IMR-90 (cell line): ENCODE results near the gene SEL1L.

Source experiments
- BHLHE40 ChIP-seq: fragments of 150-350 bp; IDR thresholded peaks from 2 replicates; pipeline ENCODE4 v1.6.1; 2016; ENCODE audit warnings: mild to moderate bottlenecking, low read depth, low read length
- CEBPB ChIP-seq: IDR thresholded peaks from 2 replicates; pipeline ENCODE4 v1.6.1; 2012; ENCODE audit warnings: low read depth, low read length, improper control_type of control experiment
- CTCF ChIP-seq: conservative IDR thresholded peaks from 2 replicates; pipeline ENCODE4 v1.5.1; 2012; ENCODE audit warnings: mild to moderate bottlenecking, low read depth, low read length, improper control_type of control experiment
- FOS ChIP-seq: fragments of 150-350 bp; IDR thresholded peaks from 2 replicates; pipeline ENCODE4 v1.6.1; 2016; ENCODE audit warnings: low read depth, low read length
- MAFK ChIP-seq: IDR thresholded peaks from 2 replicates; pipeline ENCODE4 v1.6.1; 2012; ENCODE audit warnings: low read depth, low read length, improper control_type of control experiment
- MXI1 ChIP-seq: IDR thresholded peaks from 2 replicates; pipeline ENCODE4 v1.6.1; 2012; ENCODE audit warnings: low read depth, mild to moderate bottlenecking, low read length, moderate library complexity, borderline replicate concordance
- NFE2L2 ChIP-seq: fragments of 150-350 bp; IDR thresholded peaks from 2 replicates; pipeline ENCODE4 v1.6.1; 2016; ENCODE audit warnings: low read depth, mild to moderate bottlenecking, low read length
- POLR2A ChIP-seq: IDR thresholded peaks from 2 replicates; pipeline ENCODE4 v1.6.1; 2012; ENCODE audit warnings: mild to moderate bottlenecking, low read depth, low read length
- RCOR1 ChIP-seq: IDR thresholded peaks from 2 replicates; pipeline ENCODE4 v1.6.1; 2012; ENCODE audit warnings: mild to moderate bottlenecking, low read length, improper control_type of control experiment; ENCODE audit not compliant: insufficient replicate concordance
- RFX5 ChIP-seq: IDR thresholded peaks from 2 replicates; pipeline ENCODE4 v1.8.0; 2012; ENCODE audit warnings: low read depth, mild to moderate bottlenecking, low read length, moderate library complexity
- SMC3 ChIP-seq: fragments of 150-350 bp; IDR thresholded peaks from 2 replicates; pipeline ENCODE4 v1.6.1; 2016; ENCODE audit warnings: low read depth, mild to moderate bottlenecking, antibody characterized with exemption, low read length, moderate library complexity
- USF2 ChIP-seq: fragments of 150-350 bp; IDR thresholded peaks from 2 replicates; pipeline ENCODE4 v1.6.1; 2017; ENCODE audit warnings: mild to moderate bottlenecking, antibody characterized with exemption, low read length, low read depth
- TF ChIP-seq, protein P1 (sequence below): fragments of 150-350 bp; IDR thresholded peaks from 2 replicates; pipeline ENCODE4 v1.6.1; 2016; ENCODE audit warnings: low read depth, mild to moderate bottlenecking, low read length, moderate library complexity, borderline replicate concordance

GRCh38 chr14:81453166-81453766 lies 80.4 kb downstream of the SEL1L start:
- TF ChIP-seq POLR2A (no peak), CTCF (peak; percentile 78), MXI1 (no peak), RCOR1 (no peak), SMC3 (peak; percentile 81), BHLHE40 (no peak), MAFK (no peak), FOS (no peak), USF2 (no peak), RFX5 (no peak), CEBPB (no peak), NFE2L2 (no peak)
- TF ChIP-seq, protein P1, sequence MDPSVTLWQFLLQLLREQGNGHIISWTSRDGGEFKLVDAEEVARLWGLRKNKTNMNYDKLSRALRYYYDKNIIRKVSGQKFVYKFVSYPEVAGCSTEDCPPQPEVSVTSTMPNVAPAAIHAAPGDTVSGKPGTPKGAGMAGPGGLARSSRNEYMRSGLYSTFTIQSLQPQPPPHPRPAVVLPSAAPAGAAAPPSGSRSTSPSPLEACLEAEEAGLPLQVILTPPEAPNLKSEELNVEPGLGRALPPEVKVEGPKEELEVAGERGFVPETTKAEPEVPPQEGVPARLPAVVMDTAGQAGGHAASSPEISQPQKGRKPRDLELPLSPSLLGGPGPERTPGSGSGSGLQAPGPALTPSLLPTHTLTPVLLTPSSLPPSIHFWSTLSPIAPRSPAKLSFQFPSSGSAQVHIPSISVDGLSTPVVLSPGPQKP: no peak
